IMR-90 (cell line): ENCODE measurements around the gene BCAS3. TPM values are rescaled to one million over a fixed set of nuclear protein-coding genes. Genes with fewer than 3 reads are reported as not detected.

ENCODE experiments used
- ATAC-seq: fragments of 200-7000 bp; cut with Tn5 transposase; 2 replicates; pipeline ENCODE4 v1.9.1; 2020; ENCODE audit warnings: low read depth, mild to moderate bottlenecking, moderate library complexity
- BruUV-seq: library from RNA; stranded (reverse); fragments of 400-500 nt; replicated peaks from 2 replicates; lab custom pipeline; 2021; lab: Mats Ljungman, UMichigan
- CTCF ChIA-PET: fragments of 300-600 bp; formaldehyde crosslinking; extraction: SDS; loops from one replicate; lab custom pipeline; 2021; ENCODE audit warnings: antibody characterized with exemption; lab: Yijun Ruan, JAX
- POLR2A ChIA-PET: fragments of 300-600 bp; sonication (Branson Sonifier 250); formaldehyde crosslinking; loops from one replicate; lab custom pipeline; 2022; ENCODE audit warnings: antibody characterized with exemption; ENCODE audit not compliant: unreplicated experiment; lab: Charles Lee
- DNase-seq: peaks from one replicate; pipeline ENCODE4 v3.0.0; 2013
- H2AFZ ChIP-seq: replicated peaks from 2 replicates; pipeline ENCODE3; 2013; ENCODE audit warnings: low read length, mild to moderate bottlenecking; ENCODE audit not compliant: poor library complexity
- H2AK5ac ChIP-seq: 2 replicates; pipeline ENCODE4 v1.6.1; 2013; ENCODE audit warnings: low read depth, low read length, inconsistent platforms
- H2AK9ac ChIP-seq: replicated peaks from 2 replicates; pipeline ENCODE3; 2013; ENCODE audit warnings: mild to moderate bottlenecking, low read depth, low read length, moderate library complexity; ENCODE audit not compliant: poor library complexity
- H2BK120ac ChIP-seq: 2 replicates; pipeline ENCODE4 v1.6.1; 2013; ENCODE audit warnings: low read depth, low read length, inconsistent platforms
- H2BK15ac ChIP-seq: 3 replicates; pipeline ENCODE4 v1.6.1; 2013; ENCODE audit warnings: low read depth, low read length, inconsistent platforms
- H2BK20ac ChIP-seq: 2 replicates; pipeline ENCODE4 v1.6.1; 2013; ENCODE audit warnings: low read depth, mild to moderate bottlenecking, inconsistent platforms, low read length, moderate library complexity
- H2BK5ac ChIP-seq: 2 replicates; pipeline ENCODE4 v1.6.1; 2013; ENCODE audit warnings: mild to moderate bottlenecking, low read depth, low read length, inconsistent platforms; ENCODE audit not compliant: poor library complexity, severe bottlenecking
- H3K14ac ChIP-seq: replicated peaks from 2 replicates; pipeline ENCODE4 v1.6.1; 2013; ENCODE audit warnings: low read depth, low read length, inconsistent platforms
- H3K18ac ChIP-seq: 2 replicates; pipeline ENCODE4 v1.6.1; 2013; ENCODE audit warnings: low read depth, low read length, control low read depth
- H3K23ac ChIP-seq: 2 replicates; pipeline ENCODE4 v1.6.1; 2013; ENCODE audit warnings: low read depth, low read length, inconsistent platforms
- H3K27ac ChIP-seq: 2 replicates; pipeline ENCODE4 v1.5.1; 2013; ENCODE audit warnings: mild to moderate bottlenecking, control low read depth, low read length; ENCODE audit not compliant: insufficient read depth
- H3K27me3 ChIP-seq: 2 replicates; pipeline ENCODE4 v1.6.1; 2013; ENCODE audit warnings: low read length; ENCODE audit not compliant: control insufficient read depth, insufficient read depth
- H3K36me3 ChIP-seq: 2 replicates; pipeline ENCODE4 v1.6.1; 2013; ENCODE audit warnings: low read length, mixed read lengths; ENCODE audit not compliant: control insufficient read depth, insufficient read depth
- H3K4ac ChIP-seq: 2 replicates; pipeline ENCODE4 v1.6.1; 2013; ENCODE audit warnings: low read depth, low read length, inconsistent platforms
- H3K4me1 ChIP-seq: 2 replicates; pipeline ENCODE4 v1.6.1; 2013; ENCODE audit warnings: low read length, mixed read lengths; ENCODE audit not compliant: control insufficient read depth, insufficient read depth
- H3K4me2 ChIP-seq: 2 replicates; pipeline ENCODE4 v1.6.1; 2013; ENCODE audit warnings: low read depth, mild to moderate bottlenecking, control low read depth, low read length, moderate library complexity
- H3K4me3 ChIP-seq: 2 replicates; pipeline ENCODE4 v1.5.1; 2013; ENCODE audit warnings: low read depth, mild to moderate bottlenecking, control low read depth, low read length, moderate library complexity; ENCODE audit not compliant: insufficient read depth
- H3K56ac ChIP-seq: 2 replicates; pipeline ENCODE4 v1.6.1; 2013; ENCODE audit warnings: low read length, inconsistent platforms; ENCODE audit not compliant: insufficient read depth; ENCODE audit errors: extremely low read depth
- H3K79me1 ChIP-seq, 2 experiments: 2 replicates each; pipeline ENCODE4 v1.6.1; 2013; ENCODE audit warnings: low read length in 2 of 2, inconsistent platforms in 1 of 2, low read depth in 1 of 2
- H3K9ac ChIP-seq: 2 replicates; pipeline ENCODE4 v1.6.1; 2013; ENCODE audit warnings: low read depth, low read length, control low read depth
- H3K9me1 ChIP-seq: 2 replicates; pipeline ENCODE4 v1.6.1; 2013; ENCODE audit warnings: low read length, inconsistent platforms; ENCODE audit not compliant: insufficient read depth
- H3K9me3 ChIP-seq: 2 replicates; pipeline ENCODE4 v1.6.1; 2013; ENCODE audit warnings: low read length; ENCODE audit not compliant: control insufficient read depth, insufficient read depth
- H4K20me1 ChIP-seq: 2 replicates; pipeline ENCODE4 v1.6.1; 2013; ENCODE audit warnings: low read length, inconsistent platforms; ENCODE audit not compliant: insufficient read depth
- H4K5ac ChIP-seq: 2 replicates; pipeline ENCODE4 v1.6.1; 2013; ENCODE audit warnings: mild to moderate bottlenecking, low read depth, low read length, control low read depth
- H4K8ac ChIP-seq, 2 experiments: 2 replicates each; pipeline ENCODE4 v1.6.1; 2013; ENCODE audit warnings: low read depth in 2 of 2, low read length in 2 of 2, control low read depth in 1 of 2, inconsistent platforms in 1 of 2
- H4K91ac ChIP-seq: 2 replicates; pipeline ENCODE4 v1.6.1; 2013; ENCODE audit warnings: low read depth, low read length, inconsistent platforms; ENCODE audit not compliant: insufficient read depth
- BHLHE40 ChIP-seq: fragments of 150-350 bp; IDR thresholded peaks from 2 replicates; pipeline ENCODE4 v1.6.1; 2016; ENCODE audit warnings: mild to moderate bottlenecking, low read depth, low read length
- CEBPB ChIP-seq: IDR thresholded peaks from 2 replicates; pipeline ENCODE4 v1.6.1; 2012; ENCODE audit warnings: low read depth, low read length, improper control_type of control experiment
- MAFK ChIP-seq: IDR thresholded peaks from 2 replicates; pipeline ENCODE4 v1.6.1; 2012; ENCODE audit warnings: low read depth, low read length, improper control_type of control experiment
- MXI1 ChIP-seq: IDR thresholded peaks from 2 replicates; pipeline ENCODE4 v1.6.1; 2012; ENCODE audit warnings: low read depth, mild to moderate bottlenecking, low read length, moderate library complexity, borderline replicate concordance
- NFE2L2 ChIP-seq: fragments of 150-350 bp; IDR thresholded peaks from 2 replicates; pipeline ENCODE4 v1.6.1; 2016; ENCODE audit warnings: low read depth, mild to moderate bottlenecking, low read length
- WGBS, 2 experiments: methylation state at CpG; one replicate each; pipeline versions ENCODE4 v1.1.5 to v1.1.7; 2013; ENCODE audit warnings: missing lambda C conversion rate in 2 of 2; ENCODE audit not compliant: insufficient read length in 1 of 2; ENCODE audit errors: extremely low coverage in 2 of 2; 5-methylcytosine and 5-hydroxymethylcytosine counted together
- dilution Hi-C: fragments of 300-500 bp; cut with HindIII; formaldehyde crosslinking; loops from one replicate; pipeline ENCODE4 v1.14.3; 2018; ENCODE audit warnings: low sequenced_read_pairs; ENCODE audit not compliant: unreplicated experiment
- in situ Hi-C: fragments of 300-500 bp; cut with MboI; formaldehyde crosslinking; loops from 3 replicates; pipeline ENCODE4 v1.14.3; 2019; ENCODE audit warnings: low sequenced_read_pairs, inconsistent platforms, mixed read lengths
- intact Hi-C: fragments of 100-400 bp; cut with micrococcal nuclease; formaldehyde crosslinking; loops from 2 replicates; pipeline ENCODE4 v1.10.0; 2022
- polyA plus RNA-seq, 3 experiments: library from polyadenylated mRNA; depleted of rRNA; stranded (reverse); fragments of >200 nt; gene quantifications; 2 replicates each; pipeline ENCODE4 v1.2.3, GENCODE V29; 2012; ENCODE audit warnings: low replicate concordance in 1 of 3
- total RNA-seq: library from RNA; depleted of rRNA; stranded (reverse); fragments of >200 nt; gene quantifications from 2 replicates; pipeline ENCODE4 v1.2.3, GENCODE V29; 2012
- TF ChIP-seq, protein P1 (sequence below): conservative IDR thresholded peaks from 2 replicates; pipeline ENCODE4 v1.5.1; 2012; ENCODE audit warnings: mild to moderate bottlenecking, low read depth, low read length, improper control_type of control experiment

Gene BCAS3
- total and polyA plus RNA-seq, 2 of the 4 experiments (the other 2 are of a cell fraction) = 6.3 to 27.1 TPM

DNA sequence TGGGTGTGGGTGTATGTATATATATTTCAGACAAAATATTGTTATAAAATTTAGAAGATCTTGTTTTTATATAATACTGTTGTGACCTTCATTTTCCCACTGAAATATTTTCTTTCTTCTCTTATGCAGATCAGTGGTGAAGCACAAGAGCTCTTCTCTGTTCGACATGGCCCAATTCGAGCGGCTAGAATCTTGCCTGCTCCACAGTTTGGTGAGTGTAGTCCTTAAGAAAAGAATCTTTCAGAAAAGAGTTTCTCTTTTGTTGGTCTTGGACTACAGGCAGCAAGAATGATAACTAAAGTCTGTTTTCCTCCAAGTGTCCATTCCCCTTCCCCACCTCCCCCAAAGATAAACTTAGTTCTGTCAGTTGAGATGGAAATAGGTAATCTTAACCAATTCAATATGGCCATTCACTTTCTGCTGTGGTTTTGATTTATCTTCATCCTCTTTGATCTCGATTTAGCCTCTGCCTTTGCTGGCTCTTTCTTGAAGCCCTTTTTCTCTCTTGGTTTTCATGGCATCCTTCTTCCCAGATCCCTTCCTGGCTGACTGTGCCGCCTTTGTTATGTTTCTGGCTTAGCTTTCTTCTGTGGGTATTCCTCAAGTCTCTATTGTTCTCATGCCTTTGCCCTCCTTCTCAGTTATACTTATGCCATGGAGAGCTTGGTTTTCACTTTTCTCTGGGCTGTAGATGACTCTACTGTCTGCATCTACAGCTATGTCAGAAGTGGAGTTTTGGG, 69.6 kb downstream of the BCAS3 start:
- Histone ChIP-seq H3K79me1 (no peaks in the 10 kb centered on the region), H3K36me3 (no peaks in the 10 kb centered on the region), H3K4me1 (0 out of 2 replicates have a peak, but pooled peaks cover 2% of the 10 kb centered on the region), H3K9me3 (no peaks in the 10 kb centered on the region; the same call in 1 of the 2 replicates), H3K4me2 (no peak overlapping the region), H2AFZ (no peak overlapping the region), H3K23ac (no peak overlapping the region), H3K14ac (no peak overlapping the region), H2AK9ac (no peak overlapping the region), H3K18ac (no peak overlapping the region), H4K5ac (no peak overlapping the region), H3K4me3 (no peak overlapping the region), H3K27ac (no peak overlapping the region), H3K9me1 (no peaks in the 10 kb centered on the region), H3K27me3 (no peaks in the 10 kb centered on the region), H2AK5ac (no peak overlapping the region), H3K56ac (no peak overlapping the region), H2BK5ac (no peak overlapping the region), H3K4ac (no peak overlapping the region), H4K91ac (no peak overlapping the region), H2BK120ac (no peak overlapping the region), H3K9ac (no peak overlapping the region), H4K8ac (no peak overlapping the region), H2BK20ac (no peak overlapping the region), H4K20me1 (no peaks in the 10 kb centered on the region), H2BK15ac (no peak overlapping the region)
- ATAC-seq (no peak), DNase-seq (no peak)
- no TSS peak for BruUV-seq
- dilution Hi-C loops = no loop called here
- intact Hi-C loops = no loop called here
- TF ChIP-seq, protein P1, sequence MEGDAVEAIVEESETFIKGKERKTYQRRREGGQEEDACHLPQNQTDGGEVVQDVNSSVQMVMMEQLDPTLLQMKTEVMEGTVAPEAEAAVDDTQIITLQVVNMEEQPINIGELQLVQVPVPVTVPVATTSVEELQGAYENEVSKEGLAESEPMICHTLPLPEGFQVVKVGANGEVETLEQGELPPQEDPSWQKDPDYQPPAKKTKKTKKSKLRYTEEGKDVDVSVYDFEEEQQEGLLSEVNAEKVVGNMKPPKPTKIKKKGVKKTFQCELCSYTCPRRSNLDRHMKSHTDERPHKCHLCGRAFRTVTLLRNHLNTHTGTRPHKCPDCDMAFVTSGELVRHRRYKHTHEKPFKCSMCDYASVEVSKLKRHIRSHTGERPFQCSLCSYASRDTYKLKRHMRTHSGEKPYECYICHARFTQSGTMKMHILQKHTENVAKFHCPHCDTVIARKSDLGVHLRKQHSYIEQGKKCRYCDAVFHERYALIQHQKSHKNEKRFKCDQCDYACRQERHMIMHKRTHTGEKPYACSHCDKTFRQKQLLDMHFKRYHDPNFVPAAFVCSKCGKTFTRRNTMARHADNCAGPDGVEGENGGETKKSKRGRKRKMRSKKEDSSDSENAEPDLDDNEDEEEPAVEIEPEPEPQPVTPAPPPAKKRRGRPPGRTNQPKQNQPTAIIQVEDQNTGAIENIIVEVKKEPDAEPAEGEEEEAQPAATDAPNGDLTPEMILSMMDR = no peak
- TF ChIP-seq MXI1 = no peak
- no peak for TF ChIP-seq CEBPB
- TF ChIP-seq MAFK = no peak
- no peak for TF ChIP-seq NFE2L2
- no peak for TF ChIP-seq BHLHE40
- POLR2A ChIA-PET = no interaction called here
- CTCF ChIA-PET = no interaction called here
- in situ Hi-C loops = no loop called here
- WGBS, 2 experiments = no CpG with 5 or more reads among the region's 5 CpGs
